ENCODE measurements around the gene DRG2. TPM values are rescaled to one million over a fixed set of nuclear protein-coding genes. Genes with fewer than 3 reads are reported as not detected.

DRG2 gene
- total and polyA plus RNA-seq, 7 donors, result 23.7 to 33.5 (median 29.7) TPM

- H3K27ac ChIP-seq, result no peak overlapping the region
- no peak for DNase-seq
- H3K36me3 ChIP-seq (ENCODE audit: insufficient read depth in 1 of 2, low read depth in 1 of 2), result peaks cover 0 to 68% of the 10 kb centered on the region in 2 donors
- WGBS, 3 donors, result 86 to 97% (median 97%) methylated on average over 6 of the region's 6 CpGs
- no peaks in the 10 kb centered on the region for H3K27me3 ChIP-seq (ENCODE audit: insufficient read depth in 3 of 3, low read length in 2 of 3)
- H3K9me3 ChIP-seq, result no peaks in the 10 kb centered on the region
- no peak for ATAC-seq
- no peak for TF ChIP-seq CTCF (IDR thresholded peaks at IDR 0.05)
- no peak overlapping the region for H3K4me3 ChIP-seq
- intact Hi-C loops (cut with DNase I), result no loop called here
- H3K4me1 ChIP-seq, result no peaks in the 10 kb centered on the region
Measured at GRCh38 chr17:18105595-18105994, 17.8 kb downstream of the DRG2 start.

GRCh38 chr17:18106211-18106610 is 18.5 kb downstream of the DRG2 start:
- Histone ChIP-seq H3K27me3 (ENCODE audit: insufficient read depth in 3 of 3, low read length in 2 of 3) (no peaks in the 10 kb centered on the region), H3K36me3 (ENCODE audit: insufficient read depth in 1 of 2, low read depth in 1 of 2) (peaks cover 0 to 61% of the 10 kb centered on the region in 2 donors), H3K4me1 (no peaks in the 10 kb centered on the region), H3K4me3 (no peak overlapping the region), H3K9me3 (no peaks in the 10 kb centered on the region), H3K27ac (no peak overlapping the region)
- 81 to 88% (median 82%) methylated on average over 9 of the region's 9 CpGs for WGBS, 3 donors
- no peak for DNase-seq
- intact Hi-C loops (cut with DNase I), result no loop called here
- TF ChIP-seq CTCF (IDR thresholded peaks at IDR 0.05), result no peak
- no peak for ATAC-seq

GRCh38 chr17:18107061-18107790 is 19.5 kb downstream of the DRG2 start:
- no peaks in the 10 kb centered on the region for H3K27me3 ChIP-seq (ENCODE audit: insufficient read depth in 3 of 3, low read length in 2 of 3)
- no peak for ATAC-seq
- H3K9me3 ChIP-seq, result no peaks in the 10 kb centered on the region
- no peak overlapping the region for H3K27ac ChIP-seq
- H3K36me3 ChIP-seq (ENCODE audit: insufficient read depth in 1 of 2, low read depth in 1 of 2), result peaks cover 0 to 51% of the 10 kb centered on the region in 2 donors
- intact Hi-C loops (cut with DNase I), result no loop called here
- no peak for DNase-seq
- H3K4me1 ChIP-seq, result no peaks in the 10 kb centered on the region
- no peak overlapping the region for H3K4me3 ChIP-seq
- no peak for TF ChIP-seq CTCF (IDR thresholded peaks at IDR 0.05)
- 89 to 90% (median 89%) methylated on average over 14 of the region's 14 CpGs for WGBS, 3 donors

GRCh38 chr17:18107971-18108370 is 20.2 kb downstream of the DRG2 start:
- WGBS, 3 donors, result 66 to 69% (median 68%) methylated on average over 4 to 6 of the region's 6 CpGs
- Histone ChIP-seq H3K36me3 (ENCODE audit: insufficient read depth in 1 of 2, low read depth in 1 of 2) (peaks cover 0 to 47% of the 10 kb centered on the region in 2 donors), H3K27me3 (ENCODE audit: insufficient read depth in 3 of 3, low read length in 2 of 3) (no peaks in the 10 kb centered on the region), H3K4me1 (no peaks in the 10 kb centered on the region), H3K4me3 (no peak overlapping the region), H3K9me3 (no peaks in the 10 kb centered on the region), H3K27ac (no peak overlapping the region)
- ATAC-seq, result no peak
- intact Hi-C loops (cut with DNase I), result no loop called here
- no peak for DNase-seq
- no peak for TF ChIP-seq CTCF (IDR thresholded peaks at IDR 0.05)
